GM18907 (cell line): Measurements from ENCODE around the gene NADSYN1.

Experiments used
- ATAC-seq: cut with Tn5 transposase; IDR thresholded peaks from one replicate; pipeline ENCODE4 v1.9.1; 2021; ENCODE audit warnings: mild to moderate bottlenecking, moderate library complexity; ENCODE audit not compliant: unreplicated experiment

Gene NADSYN1

DNA sequence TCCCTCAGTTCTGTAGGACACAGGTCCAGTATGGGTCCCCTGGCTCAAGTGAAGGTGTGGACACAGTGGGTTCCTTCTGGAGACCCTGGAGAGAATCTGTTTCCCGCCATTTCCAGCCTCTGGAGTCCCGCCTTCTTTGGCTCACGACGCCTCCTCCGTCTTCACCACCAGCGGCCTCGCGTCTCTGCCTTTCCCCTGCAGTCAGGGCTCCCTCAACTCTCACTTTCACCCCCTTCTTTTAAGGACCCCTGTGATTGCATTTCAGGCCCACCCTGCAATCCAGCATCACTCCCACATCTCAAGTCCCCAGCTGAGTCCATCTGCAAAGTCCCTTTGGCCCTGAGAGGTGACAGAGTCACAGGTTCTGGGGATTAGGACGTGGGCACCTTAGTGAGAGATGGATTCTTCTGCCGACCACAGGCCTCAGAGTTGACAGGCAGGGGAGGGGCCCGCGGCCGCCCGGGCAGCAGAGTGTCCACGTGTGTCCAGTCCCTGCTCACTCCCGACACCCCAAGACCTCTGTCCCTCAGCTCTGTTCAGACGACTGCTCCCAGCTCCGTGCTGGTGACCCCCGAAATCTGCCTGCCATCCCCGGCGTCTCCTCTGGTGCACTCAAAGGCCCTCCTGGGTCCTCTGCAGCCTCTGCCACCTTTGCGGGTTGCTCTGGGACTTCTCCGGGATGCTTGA lies 37.2 kb downstream of the NADSYN1 start:
- ATAC-seq = no peak

DNA sequence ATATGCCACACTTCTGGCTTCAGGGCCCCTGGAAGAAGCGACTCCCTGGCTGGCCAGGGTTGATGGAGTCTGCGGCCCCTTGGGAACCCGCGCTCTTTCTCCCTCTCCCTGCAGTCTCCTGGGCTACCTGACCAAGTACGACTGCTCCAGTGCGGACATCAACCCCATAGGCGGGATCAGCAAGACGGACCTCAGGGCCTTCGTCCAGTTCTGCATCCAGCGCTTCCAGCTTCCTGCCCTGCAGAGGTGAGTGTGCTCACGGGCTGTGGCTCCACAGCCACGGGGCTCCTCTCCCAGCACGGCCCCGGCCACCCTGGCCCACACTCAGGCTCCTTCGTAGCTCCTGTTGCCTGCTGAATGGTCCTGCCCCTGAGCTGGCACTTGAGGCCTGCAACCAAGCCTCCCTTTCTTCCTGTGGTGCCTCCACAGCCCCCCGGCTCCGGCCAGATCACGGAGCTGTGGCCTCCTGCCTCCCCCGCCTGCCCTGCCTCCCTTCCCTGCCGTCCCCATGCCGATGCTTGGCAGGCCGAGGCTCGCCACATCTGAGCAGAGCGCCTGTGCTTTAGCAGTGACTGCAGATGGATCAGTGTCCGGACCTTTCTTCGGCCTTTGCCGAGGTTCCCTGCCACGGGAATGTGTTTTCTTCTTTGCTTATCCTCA lies 37.9 kb downstream of the NADSYN1 start:
- no peak for ATAC-seq

- no peak for ATAC-seq
Measured at GRCh38 chr11:71491531-71491930, 38.5 kb downstream of the NADSYN1 start.

- no peak for ATAC-seq
Measured at GRCh38 chr11:71491940-71492339, 38.9 kb downstream of the NADSYN1 start.

DNA sequence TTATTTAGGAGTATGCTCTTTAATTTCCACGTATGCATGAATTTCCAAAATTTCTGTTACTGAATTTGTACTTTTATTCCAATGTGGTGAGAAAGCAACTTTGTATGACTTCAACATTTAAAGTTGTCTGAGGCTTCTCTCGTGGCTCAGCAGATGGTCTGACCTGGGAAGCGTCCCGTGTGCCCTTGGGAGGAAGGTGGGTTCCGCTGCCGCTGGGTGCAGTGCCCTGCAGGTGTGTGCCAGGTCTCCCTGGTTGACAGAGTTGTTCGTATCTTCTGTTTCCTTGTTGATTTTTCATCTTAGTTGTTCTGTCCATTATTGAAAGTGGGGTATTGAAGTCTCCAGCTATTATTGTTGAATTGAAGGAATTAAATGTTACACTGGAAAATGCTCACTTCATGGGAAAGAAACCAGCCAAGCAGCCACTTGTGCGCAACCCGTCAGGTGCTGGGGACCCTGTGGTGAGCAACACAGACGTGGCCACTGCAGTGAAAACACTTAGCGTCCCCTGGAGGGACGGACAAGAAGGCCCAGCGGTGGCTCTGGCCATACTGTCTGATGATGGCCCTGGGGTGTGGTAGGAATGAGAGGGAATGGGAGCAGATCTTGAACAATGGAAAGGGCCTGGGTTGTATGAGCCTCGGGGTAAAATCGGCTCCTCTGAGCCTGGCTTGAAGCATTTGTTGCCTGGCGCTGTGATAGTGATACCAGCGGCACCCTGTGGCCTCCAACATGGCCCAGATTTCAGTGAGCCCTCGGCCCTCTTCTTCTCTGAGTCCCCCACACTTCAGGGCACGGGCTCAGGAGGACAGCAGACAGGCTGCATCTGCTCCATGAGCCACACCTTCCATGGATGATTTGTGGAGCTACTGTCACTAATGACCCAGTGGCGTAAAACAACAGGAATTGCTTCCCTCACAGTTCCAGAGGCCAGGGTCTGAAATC lies 42.6 kb downstream of the NADSYN1 start:
- no peak for ATAC-seq

- no peak for ATAC-seq
Measured at GRCh38 chr11:71496421-71496820, 43.4 kb downstream of the NADSYN1 start.

GRCh38 chr11:71498091-71498490 lies 45.1 kb downstream of the NADSYN1 start:
- no peak for ATAC-seq

DNA sequence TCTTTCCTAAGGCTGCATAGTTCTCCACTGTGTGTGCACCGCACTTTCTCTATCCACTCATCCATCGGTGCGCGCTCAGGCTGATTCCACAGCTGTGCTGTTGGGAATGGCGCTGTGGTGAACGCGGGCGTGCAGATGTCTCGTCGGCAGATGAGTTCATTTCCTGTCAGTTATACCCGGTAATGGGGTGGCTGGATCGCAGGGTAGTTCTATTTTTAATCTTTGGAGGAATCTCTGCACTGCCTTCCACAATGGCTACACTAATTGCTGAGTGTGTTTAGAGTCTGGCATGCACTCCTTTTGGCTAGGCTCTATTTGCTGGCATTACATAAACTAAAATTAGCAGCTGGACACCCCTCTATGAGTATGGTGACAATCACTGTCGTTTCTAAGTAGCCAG lies 46.1 kb downstream of the NADSYN1 start:
- no peak for ATAC-seq

DNA sequence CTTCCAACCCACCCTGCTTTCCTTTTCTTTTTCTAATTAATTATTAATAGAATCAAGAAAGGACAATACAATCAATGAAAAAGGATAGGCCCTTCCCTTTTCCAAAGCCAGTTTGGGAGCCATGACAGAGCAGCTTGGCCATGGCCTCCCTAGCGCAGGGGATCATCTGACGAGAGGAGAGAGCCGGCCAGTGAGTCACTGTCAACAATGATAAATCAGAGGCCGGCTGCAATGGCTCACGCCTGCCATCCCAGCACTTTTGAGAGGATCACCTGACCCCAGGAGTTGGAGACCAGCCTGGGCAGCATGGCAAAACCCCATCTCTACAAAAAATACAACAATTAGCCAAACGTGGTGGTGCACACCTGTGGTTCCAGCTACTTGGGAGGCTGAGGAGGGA lies 46.5 kb downstream of the NADSYN1 start:
- no peak for ATAC-seq

- no peak for ATAC-seq
Measured at GRCh38 chr11:71500601-71501021, 47.6 kb downstream of the NADSYN1 start.

GRCh38 chr11:71501071-71501985 lies 48.3 kb downstream of the NADSYN1 start:
- ATAC-seq = no peak

- no peak for ATAC-seq
Measured at GRCh38 chr11:71502026-71502425, 49.0 kb downstream of the NADSYN1 start.

DNA sequence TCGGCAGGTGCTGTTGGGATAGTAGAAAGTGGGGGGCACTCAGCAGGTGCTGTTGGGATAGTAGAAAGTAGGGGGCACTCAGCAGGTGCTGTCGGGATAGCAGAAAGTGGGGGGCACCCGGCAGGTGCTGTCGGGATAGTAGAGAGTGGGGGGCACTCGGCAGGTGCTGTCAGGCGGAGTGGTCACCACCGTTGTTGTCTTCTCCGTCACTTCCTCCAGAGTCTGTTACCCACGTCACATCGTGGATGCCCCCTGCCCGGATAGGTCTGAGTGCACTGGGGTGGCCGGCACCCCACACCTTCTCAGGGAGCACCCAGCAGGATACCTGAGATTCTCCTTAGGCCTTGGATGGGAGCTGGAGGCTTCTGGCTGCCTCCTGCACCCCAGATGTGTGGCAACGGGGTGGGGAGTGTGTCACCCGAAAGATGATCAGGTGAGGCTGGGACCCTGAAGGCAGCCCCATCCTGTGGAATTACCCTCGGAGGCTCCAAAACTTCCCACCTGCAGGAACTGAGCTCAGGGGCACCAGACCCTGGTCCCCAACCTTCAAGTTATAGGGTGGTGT lies 50.0 kb downstream of the NADSYN1 start:
- ATAC-seq = no peak

GRCh38 chr11:71504531-71504930 lies 51.5 kb downstream of the NADSYN1 start:
- ATAC-seq = no peak

DNA sequence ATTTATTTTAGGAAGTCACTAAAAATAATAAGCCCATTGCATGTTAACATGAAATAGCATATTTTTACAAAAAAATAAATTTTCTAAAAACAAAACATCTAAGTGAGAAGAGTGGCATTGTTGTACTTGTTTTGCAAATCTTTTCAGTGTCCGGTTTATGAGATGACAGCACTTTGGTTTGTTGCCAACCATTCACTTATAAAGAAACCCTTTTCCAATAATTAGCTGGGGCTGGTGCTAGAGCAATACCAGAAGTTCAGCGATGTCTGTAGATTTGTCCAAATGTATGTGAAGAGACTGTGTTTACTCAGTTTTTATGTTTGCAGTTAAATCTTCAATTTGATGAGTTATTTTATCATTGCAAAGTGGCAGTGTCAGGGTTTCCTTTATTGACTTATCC lies 52.0 kb downstream of the NADSYN1 start:
- ATAC-seq = no peak

DNA sequence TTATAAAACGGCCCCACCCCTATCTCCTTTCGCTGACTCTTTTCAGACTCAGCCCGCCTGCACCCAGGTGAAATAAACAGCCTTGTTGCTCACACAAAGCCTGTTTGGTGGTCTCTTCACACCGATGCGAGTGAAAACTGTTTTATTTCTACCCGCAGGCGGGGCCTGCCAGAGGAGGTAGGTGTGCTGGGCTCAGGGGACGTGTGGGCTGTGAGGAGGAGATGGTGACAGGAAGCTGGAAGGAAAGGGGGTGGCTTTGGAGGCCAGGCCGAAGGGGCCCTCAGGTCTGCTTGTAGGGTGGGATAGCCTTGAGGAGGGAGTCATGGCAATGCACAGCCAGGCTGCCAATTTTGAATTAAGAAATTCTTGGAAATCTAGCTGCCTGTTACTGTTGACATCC lies 52.8 kb downstream of the NADSYN1 start:
- ATAC-seq = no peak

- no peak for ATAC-seq
Measured at GRCh38 chr11:71507102-71507501, 54.1 kb downstream of the NADSYN1 start.

GRCh38 chr11:71518506-71519471 lies 65.8 kb downstream of the NADSYN1 start:
- ATAC-seq = no peak

DNA sequence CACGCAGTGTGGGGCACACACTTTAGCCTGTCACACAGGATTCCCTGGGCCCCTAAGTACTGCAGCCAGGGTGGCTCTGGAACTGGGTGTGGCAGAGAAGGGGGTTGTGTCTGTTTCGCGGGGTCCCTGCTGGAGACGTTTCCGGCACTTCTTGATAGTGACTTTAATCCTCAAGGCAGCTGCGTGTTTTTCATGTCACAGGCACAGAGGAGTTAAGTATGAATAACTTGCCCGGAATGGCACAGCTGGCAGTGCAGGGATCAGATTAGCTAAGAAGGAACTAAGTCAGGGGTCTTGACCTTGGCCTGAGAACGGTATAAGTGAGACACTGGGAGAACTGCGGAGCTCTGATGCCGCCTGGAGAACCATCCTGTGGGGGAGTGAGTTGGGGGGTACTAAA lies 66.5 kb downstream of the NADSYN1 start:
- ATAC-seq = no peak
